ENCODE measurements around the gene LRP8.
"Not testable (repeated sequence)": the region's sequence is repeated elsewhere in the genome, so short reads cannot be mapped to it uniquely, and the experiment has no call there.

Gene LRP8

DNA sequence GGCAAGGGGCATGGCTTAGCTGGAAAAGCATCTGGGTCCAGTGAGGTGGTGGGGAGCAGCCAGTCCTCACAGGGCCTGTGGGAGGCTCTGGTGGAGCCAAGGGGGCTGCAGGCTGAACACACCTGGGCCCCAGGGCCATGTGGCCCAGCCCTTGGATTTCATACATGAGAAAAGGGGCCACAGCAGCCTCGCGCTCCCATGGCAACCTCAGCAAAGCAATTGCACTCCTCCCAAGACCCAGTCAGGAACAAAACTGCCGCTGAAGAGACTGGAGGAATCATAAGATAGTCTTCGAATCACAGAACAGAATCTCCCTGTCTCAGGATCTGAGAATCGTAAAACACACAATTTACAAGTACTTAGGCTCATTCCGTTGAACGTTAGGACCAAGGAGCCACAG, 24.6 kb downstream of the LRP8 start:
- DNase-seq: no peak

DNA sequence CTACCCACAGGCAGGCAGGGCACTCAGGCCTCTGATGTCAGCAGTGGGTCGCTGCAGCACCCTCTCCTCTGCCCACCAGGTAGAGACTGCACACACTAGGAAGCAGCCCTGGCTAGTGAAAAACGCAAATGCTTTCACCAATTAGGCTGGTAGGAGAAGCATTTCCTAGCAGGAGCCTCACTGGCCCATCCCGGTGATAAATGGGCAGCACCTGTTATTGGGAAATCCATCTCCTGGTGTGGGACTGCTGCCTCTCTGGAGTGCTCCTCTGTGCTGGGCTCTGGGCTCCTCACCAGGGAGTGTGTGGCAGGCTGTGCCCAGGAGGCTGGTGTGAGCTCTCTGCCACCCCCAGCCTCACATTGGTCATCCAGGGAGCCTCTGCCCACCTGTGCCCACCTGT, 28.6 kb downstream of the LRP8 start:
- no peak for DNase-seq

DNA sequence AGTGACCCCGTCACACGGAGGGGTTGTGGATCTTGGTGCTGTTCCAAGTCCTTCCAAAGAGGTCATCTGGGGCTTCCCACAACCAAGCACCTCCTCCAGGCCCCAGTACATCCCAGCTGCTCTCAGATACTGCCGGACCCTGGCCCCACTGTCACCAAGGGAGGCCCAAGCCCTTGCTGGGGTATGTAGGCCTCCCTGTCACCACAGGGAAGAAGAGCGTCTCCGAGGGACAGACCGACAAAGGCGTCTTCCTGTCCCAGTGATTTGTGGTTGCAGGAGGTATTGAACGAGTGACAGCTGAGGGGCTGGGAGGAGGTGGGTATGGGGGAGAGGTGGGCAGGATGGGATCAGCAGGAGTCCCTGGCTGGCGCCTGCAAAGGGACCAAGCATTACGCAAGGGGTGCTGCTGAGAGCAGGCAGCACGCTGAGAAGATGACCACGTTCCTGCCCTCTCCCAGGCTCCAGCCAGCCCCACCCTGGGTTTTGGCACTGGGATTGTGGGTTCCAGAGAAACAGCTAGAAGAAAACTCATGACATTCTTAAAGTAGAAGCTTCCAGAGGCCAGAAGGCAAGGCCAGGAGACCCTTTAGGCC, 29.7 kb downstream of the LRP8 start:
- no peak for DNase-seq

DNA sequence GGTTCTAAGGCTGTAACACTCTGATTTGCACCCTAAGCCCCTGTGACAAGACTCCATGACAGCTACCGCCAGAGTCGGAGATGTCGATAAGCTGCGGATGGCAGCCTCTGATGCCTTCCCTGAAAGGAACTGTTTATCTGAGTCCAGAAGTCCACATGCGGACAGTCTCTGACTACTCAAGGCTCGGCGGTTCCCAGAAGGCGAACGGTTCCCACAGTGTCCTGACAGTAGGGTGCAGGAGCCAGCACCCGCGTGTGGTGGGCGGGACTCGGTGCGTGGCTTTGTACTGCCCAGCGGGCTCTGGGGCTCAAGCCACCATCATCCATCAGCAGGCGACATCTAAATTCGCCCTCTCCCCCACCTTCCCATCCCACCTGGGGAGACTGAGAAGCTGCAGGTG, 30.7 kb downstream of the LRP8 start:
- DNase-seq: no peak

DNA sequence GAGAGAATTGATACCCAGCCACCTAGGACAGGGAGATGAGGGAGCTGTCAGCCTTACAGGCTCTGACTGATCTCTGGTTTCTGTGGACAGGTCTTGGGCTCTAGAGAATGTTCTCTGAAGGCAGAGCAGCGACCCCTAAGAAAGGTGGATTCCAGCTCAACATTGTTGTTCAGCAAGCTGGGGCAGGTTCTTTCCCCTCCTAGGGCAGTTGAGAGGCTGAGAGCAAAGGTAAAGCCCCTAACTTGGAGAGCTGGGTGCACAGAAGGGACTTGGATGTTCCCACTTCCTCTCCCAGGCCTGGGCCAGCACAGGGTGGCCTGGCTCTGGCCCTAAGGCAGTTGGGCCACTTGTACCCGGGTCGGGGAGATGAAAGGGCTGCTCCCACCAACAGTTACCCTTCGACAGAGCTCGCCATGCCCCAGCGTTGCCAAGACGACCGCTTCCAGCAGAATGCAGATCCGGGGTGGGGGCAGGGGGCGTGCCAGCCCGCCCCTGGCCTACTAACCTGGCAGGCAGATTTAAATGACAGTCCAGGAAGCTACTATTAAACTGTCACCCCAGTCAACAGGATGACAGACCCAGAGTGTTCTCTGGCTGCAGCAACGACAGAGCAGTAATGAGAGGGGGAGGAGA, 31.6 kb downstream of the LRP8 start:
- DNase-seq: no peak

DNA sequence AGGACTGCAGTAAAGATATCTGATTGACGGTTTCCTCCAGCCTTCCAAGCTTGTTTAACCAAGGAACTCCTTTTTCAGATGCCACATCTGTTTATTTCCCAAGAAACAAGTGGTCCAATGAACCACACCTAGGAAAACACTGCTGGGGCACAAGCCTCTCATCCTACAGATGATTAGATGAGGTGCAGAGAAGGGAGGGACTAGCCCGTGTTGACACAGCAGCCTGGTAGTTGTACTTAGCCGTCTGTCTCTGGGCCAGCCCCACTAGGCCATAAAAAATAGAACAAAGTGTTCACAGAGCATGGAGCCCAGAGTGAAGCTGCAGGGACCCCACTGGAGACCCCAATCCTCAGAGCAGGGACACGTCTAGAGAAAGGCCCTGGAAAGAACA, 32.1 kb downstream of the LRP8 start:
- peak; percentile 63 for DNase-seq

DNA sequence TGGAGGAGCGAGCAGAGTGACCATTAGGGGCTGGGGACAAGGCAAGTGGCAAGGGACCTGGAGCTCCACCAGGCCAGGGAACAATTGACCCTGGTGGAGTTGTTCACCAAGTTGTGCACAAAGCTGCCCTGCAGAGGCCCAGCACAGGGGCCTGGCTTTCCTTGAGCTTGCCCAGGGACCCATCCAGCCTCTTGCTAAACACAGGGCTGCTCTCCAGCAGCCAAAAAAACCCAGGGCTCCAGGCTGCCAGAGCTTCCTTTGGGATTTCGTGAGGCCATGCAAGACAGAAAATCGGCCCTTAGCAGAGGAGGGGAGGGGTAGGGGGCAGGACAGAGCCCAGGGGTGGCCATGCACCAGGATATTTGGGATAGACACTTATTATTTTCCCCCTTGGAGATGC, 32.6 kb downstream of the LRP8 start:
- no peak for DNase-seq

DNA sequence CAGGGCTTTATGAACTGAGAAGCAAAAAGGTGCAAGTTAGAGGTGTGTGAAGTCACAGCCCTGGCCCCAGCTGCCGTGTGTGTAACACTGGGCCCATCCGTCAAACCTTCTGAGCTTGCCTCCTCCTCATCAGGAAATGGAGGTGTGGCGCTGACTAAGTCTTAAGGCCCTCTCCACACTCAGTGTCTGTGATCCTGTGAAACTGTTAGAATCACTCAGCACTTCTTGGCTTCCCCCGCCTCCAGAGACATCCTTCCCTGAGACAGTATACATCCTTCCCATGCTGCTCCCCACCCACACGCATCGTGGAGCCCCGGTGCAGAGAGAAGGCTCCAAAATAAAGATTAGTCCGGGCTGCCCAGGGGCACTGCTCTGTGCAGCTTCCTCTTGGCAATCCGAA, 33.3 kb downstream of the LRP8 start:
- no peak for DNase-seq

DNA sequence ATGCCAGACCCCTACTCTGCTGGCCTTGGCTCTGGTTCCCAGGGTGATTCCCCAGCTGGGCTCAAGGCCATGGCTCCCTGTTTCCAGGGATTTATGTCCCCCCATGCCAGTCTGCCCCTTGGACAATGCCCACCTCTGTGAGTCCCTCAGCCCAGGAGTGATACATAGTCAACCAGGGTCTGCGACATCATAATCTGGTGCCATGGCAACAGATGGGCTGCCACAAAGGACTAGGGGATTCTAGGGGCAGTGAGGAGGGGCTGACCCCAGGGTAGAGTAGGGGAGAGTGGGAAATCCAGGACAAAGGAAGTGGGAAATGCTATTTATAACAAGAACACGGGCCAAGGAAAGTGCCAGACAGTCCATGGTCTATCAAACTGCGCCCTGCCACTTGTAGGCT, 33.8 kb downstream of the LRP8 start:
- no peak for DNase-seq

DNA sequence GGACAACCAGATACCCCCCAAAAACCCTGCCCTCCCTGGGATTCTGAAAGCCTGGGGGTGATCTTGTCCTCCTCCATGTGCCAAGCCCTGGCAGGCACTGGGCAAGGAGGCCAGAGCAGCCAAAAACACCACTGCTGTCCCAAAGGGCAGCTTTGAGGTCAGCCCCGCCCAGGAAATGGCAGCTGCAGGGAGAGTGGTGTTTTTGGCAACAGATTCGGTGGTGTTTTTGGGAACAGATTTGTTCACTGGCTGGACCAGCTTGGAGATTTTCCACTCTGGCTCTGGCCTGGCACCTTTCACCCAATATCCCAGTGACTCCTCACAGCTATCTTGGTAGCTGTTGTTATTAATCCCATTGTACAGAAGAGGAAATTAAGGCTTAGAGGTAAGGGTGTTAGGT, 34.7 kb downstream of the LRP8 start:
- no peak for DNase-seq

DNA sequence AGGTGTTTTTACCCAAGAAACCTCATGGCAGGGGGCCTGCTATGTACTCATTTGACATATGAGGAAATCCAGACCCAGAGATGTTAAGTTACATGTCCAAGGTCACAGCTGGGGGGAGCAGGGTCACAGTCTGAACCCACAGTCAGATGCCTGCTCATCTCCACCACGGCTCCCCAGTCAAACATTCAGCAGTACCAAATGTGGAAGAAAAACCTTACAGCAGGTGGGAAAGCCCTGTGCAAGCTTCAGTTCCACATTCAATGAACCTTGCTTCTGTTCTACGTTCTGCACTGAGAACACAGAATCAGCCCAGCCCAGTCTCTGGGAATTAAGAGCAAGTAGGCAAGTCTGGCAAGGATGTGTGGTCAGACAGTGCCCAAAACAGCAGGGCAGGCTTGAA, 35.2 kb downstream of the LRP8 start:
- DNase-seq: no peak

DNA sequence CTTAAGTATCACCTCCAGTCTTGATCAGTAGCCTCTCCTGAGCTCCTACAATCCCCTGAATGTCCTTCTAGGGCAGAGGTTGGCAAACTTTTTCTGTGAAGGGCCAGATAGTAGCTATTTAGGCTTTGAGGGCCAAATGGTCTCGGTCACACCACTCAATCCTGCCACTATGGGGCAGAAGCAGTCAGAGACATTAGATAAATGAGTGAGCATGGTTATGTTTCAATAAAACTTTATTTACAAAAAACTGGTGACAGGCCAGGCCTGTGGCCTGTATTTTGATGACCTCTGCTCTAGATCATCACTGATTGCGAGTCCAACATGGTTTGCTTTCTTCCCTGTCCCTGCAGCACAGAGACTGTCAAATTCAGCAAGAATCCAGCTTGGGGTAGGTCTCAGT, 36.3 kb downstream of the LRP8 start:
- no peak for DNase-seq

DNA sequence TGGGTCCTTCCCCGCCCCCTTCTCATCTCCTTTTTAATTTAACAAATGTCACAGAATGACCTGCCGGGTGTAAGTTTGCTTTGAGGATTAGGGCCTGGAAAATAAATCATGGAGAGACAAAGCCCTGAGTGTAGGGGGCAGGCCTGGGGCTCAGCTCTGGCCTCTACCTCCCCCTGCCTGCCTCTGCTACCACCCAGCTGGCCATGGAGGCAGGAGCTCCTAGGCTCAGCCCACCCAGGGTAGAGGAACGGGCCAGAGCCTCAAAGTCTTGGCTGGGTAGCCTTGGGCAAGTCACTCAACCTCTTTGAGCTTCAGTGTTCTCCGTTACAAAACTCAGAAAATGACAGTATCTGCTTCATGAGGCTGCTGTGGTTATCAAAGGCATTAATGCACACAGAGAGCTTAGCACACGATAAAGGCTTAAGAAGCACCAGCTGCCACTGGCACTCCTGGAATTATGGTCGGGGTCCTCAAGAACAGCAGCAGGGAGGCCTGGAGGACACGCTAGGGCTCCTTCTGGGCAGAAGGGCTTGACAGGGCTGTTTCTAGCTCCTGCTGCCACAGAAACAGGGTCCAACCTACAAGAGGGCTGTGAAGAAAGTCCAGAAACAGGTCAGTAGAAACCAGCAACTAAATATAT, 39.0 kb downstream of the LRP8 start:
- DNase-seq: no peak

DNA sequence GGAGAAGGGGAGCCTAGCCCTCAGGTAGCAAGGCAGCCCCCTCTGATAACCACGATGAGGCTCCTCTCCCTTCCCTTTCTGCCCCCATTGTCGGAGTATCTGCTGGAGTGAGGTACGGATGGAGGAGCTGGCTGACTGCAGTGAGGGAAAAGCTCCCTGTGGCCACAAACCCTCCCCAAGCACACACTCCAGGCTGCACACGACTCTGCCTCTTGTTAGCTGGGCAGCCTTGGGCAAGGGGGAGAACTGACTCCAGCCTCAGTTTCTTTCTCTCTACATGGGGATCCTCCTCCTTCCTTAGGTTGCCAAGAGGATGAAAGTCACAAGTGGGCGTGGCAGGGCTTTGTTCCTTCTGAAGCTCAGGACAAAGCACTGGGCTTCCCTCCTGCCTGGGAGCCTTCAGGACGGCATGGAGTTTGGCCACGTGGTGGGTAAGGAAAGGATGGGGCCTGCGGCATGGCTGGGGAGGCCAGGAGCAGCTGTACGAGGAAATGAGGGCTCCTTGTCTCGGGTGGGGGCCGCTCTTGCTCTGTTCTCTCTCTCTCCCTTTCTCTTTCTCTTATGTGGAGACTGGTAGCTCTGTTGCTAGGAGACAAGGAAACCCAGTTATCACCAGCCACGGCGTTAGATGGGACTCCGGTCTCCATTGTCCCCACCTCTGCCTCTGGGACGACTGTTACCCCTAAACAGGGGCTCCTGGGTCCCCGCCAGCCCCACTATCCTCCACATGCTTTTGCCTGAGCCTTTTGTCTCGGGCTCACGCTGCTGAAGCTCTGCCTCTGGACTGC, 39.7 kb downstream of the LRP8 start:
- DNase-seq: no peak

DNA sequence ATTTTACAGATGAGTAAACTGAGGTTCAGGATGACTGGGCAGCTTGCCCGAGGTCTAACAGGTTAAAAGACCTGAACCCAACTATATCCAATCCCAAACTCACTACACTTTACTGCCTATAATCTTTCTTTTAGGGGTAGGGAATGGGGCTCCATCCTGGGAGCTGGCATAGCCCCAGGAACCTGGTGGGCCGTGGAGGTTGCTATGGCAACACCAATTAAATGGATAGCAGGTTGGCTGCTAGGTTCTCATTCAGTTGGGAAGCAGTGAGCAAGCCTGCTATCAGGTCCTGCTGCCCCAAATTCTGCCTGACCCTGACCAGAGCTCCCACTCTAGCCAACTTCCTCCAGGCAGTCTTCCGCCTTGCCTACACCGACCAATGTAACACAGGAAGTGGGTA, 40.9 kb downstream of the LRP8 start:
- DNase-seq: peak; percentile 17

DNA sequence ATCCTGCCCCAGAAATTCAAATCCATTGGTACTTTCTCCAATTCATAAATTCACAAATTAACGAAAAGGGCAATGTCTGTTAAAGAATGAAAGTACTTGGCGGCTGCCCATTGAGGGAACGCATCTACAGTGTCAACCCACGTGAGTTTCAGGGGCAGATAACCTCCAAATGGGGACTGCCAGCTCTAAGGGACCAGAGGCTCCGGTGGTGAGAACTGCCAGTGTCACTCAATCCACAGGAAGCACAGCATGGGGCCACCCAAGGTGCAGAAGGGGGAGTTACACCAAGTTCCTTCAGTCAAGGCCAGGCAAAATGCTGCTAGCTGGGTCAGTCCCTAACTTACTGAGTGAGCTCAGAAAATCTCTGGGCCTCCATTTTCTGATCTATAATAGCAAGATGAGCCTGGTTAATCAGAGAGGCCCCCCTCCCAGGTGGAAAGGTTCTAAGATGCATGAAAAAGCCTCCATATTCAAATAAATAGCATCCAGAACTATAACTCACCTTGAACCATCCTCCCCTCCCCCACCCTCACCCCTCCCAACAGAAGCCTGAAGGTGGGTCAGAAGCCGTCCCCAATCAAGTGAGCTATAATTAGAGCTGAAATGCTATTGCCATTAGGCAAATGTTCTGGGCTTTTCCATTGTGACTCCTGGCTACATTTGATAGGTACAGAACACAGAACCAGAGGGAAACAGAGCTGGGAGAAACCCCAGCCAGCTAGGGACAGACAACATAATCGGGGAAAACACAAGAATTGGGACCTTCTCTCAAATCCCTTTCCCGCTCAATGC, 41.7 kb downstream of the LRP8 start:
- no peak for DNase-seq

DNA sequence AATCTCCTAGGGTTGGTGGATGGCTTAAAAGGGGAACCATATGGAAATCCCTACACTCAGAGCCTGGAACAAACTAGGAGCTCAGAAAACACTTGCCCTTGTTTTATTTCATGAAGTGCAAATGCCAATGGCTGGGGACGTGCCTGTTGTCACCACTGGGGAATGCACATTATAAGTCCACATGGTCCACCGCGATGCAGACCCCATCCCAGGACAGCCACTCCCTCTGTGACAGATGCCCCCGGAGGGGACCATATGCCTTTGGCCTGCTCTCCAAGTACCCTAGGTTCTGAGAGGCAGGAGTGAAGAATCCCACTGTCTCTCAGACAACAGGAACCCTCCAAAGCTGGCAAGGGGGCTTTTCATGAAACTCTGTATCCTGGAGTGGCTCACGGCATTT, 42.3 kb downstream of the LRP8 start:
- no peak for DNase-seq

DNA sequence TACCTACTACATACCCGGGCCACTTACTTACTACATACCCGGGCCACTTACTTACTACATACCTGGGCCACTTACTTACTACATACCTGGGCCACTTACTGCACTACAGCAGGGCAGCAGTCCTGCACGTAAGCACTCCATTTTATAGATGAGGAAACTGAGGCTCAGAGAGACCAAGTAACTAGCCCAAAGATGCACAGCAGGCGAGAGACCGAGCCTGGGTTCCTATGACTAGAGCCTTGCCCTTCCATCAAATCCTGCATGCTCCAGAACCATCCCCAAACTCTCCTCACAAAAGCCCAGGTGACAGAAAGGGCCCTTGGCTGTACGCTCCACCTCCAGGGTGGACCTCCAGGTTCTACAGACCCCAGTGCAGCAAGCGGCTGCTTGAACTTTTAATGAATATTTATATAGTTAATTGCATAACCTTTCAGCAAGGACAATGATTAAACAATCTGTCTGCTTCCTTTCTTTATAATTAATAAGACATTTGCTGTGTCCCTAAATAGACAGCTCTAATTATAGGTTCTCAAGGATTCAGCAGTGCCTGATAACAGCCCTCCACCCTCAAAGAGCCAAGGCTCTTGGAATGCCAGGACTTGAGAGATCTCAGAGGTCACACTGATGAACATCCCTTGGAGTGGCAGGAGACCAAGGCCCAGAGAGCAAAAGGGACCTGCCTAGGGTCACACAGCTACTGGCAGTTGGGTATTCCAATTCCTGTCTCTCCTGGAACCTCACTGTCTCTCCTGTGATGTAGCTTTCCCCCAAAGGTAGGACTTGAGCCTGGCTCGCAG, 43.4 kb downstream of the LRP8 start:
- DNase-seq: no peak

DNA sequence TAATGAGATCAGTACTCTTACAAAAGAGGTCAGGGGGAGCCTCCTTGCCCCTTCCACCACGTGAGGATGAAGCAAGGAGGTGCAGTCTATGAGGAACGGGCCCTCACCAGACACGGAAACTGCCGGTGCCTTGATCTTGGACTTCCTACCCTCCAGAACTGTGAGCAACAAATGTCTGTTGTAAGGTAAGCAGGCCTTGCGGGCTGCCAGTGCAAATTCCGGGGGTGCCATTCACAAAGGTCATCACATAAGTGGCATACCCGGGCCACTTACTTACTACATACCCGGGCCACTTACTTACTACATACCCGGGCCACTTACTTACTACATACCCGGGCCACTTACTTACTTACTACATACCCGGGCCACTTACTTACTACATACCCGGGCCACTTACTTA, 44.7 kb downstream of the LRP8 start:
- DNase-seq: not testable (repeated sequence)

DNA sequence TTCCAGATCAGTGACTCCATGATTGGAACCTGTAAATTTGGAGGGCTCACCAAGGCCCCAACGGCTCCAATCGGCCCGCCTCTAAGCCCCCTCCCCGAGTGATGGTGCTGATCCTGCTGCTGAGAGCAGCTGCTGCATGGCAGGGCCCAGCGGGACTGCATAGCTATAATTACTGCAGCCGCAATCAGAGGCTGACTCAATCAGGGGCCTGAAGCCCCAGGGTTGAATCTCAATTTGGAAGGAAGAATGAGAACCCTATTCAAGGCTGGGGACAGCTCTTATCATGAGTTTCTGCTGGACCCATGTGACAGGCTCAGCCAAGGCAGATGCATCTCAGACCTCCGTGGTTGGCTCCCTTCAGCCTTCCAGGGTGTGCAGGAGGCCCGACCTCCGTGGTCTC, 46.7 kb downstream of the LRP8 start:
- DNase-seq: no peak

DNA sequence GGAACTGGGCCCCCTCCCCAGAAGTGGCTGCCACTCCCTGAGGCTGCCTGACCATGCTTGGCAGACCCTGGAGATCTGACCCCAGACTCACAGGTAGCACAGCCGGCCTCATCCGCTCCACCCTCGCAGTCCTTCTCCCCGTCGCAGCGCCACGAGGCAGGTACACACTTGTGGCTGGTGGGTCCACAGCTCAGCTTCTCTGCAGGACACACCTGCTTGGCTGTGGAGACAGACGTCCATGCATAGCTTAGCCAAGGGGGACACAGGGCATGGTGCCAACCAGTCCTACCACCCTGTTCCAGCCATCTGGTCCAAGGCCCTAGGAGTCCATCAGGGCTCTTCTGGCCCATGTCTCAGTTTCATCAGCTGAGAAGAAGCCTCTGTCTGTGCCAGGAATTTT, 47.4 kb downstream of the LRP8 start:
- DNase-seq: no peak

Data from NCI-H2029 (cell line).